ENCODE data around the gene ACVR1B.
A peak's percentile ranks its signal among the peaks of the same experiment; 100 is the strongest.

ACVR1B gene

GRCh38 chr12:51917746-51918453, 33.6 kb upstream of the ACVR1B start:
- DNase-seq = no peak

GRCh38 chr12:51920046-51920445, 31.5 kb upstream of the ACVR1B start:
- DNase-seq = no peak

GRCh38 chr12:51921017-51921725, 30.3 kb upstream of the ACVR1B start:
- DNase-seq = no peak

- no peak for DNase-seq
Observed at GRCh38 chr12:51922146-51922545, 29.4 kb upstream of the ACVR1B start.

GRCh38 chr12:51922762-51923505, 28.6 kb upstream of the ACVR1B start:
- DNase-seq = no peak

- no peak for DNase-seq
Observed at GRCh38 chr12:51923506-51924365, 27.8 kb upstream of the ACVR1B start.

GRCh38 chr12:51924551-51925319, 26.8 kb upstream of the ACVR1B start:
- no peak for DNase-seq

GRCh38 chr12:51925346-51926063, 26.0 kb upstream of the ACVR1B start:
- DNase-seq = no peak

- no peak for DNase-seq
Observed at GRCh38 chr12:51926064-51926632, 25.4 kb upstream of the ACVR1B start.

- no peak for DNase-seq
Observed at GRCh38 chr12:51926718-51927117, 24.8 kb upstream of the ACVR1B start.

- no peak for DNase-seq
Observed at GRCh38 chr12:51932218-51933076, 19.1 kb upstream of the ACVR1B start.

- DNase-seq = no peak
Observed at GRCh38 chr12:51934080-51934479, 17.4 kb upstream of the ACVR1B start.

GRCh38 chr12:51937926-51938325, 13.6 kb upstream of the ACVR1B start:
- DNase-seq = no peak

GRCh38 chr12:51938726-51939125, 12.8 kb upstream of the ACVR1B start:
- DNase-seq = no peak

GRCh38 chr12:51941011-51941581, 10.4 kb upstream of the ACVR1B start:
- peak; percentile 60 for DNase-seq

- no peak for DNase-seq
Observed at GRCh38 chr12:51941604-51942003, 9.9 kb upstream of the ACVR1B start.

- DNase-seq = no peak
Observed at GRCh38 chr12:51942056-51942455, 9.4 kb upstream of the ACVR1B start.

GRCh38 chr12:51942501-51943000, 8.9 kb upstream of the ACVR1B start:
- no peak for DNase-seq

GRCh38 chr12:51943346-51943745, 8.2 kb upstream of the ACVR1B start:
- no peak for DNase-seq

All from NCI-H2227 treated with DMSO at 0.1 percent for 48 hours (cell line).